ENCODE results near the gene VAX1.

- no peak for TF ChIP-seq MYC (IDR thresholded peaks at IDR 0.05; ENCODE audit: low read depth, low read length)
- no peak for TF ChIP-seq CTCF (IDR thresholded peaks at IDR 0.05; ENCODE audit: extremely low read depth in 1 of 2, insufficient read depth in 1 of 2, low read depth in 1 of 2, low read length in 2 of 2)
- TF ChIP-seq POLR2A (IDR thresholded peaks at IDR 0.05; ENCODE audit: low read depth, low read length): no peak
Observed at GRCh38 chr10:117096599-117097201, 41.4 kb downstream of the VAX1 start.
